Endothelial cell of umbilical vein (primary cell): ENCODE data around the gene ADSS1. TPM values are rescaled to one million over a fixed set of nuclear protein-coding genes. Genes with fewer than 3 reads are reported as not detected.

Experiments
- BruUV-seq: library from RNA; stranded (reverse); fragments of 400-500 nt; replicated peaks from 2 replicates; lab custom pipeline; 2021; lab: Mats Ljungman, UMichigan
- CTCF ChIA-PET: fragments of 300-600, 350-600 bp; sonication (Branson Sonifier 250); formaldehyde crosslinking; loops from one replicate; lab custom pipeline; 2021; ENCODE audit warnings: antibody characterized with exemption, inconsistent platforms; lab: Charles Lee
- POLR2A ChIA-PET: fragments of 300-600, 350-600 bp; sonication (Branson Sonifier 250); formaldehyde crosslinking; loops from one replicate; lab custom pipeline; 2021; ENCODE audit warnings: antibody characterized with exemption, inconsistent platforms; lab: Charles Lee
- DNase-seq: peaks from one replicate; pipeline ENCODE4 v3.0.0-alpha.2; 2011; ENCODE audit warnings: low read depth, low spot score
- FAIRE-seq: peaks from 2 replicates; lab custom pipeline; 2011; peaks lifted over from hg19 to GRCh38; lab: Jason Lieb, UNC
- H2AFZ ChIP-seq: 2 replicates; pipeline ENCODE4 v1.6.0; 2012; ENCODE audit warnings: low read depth, low read length, control low read depth, inconsistent platforms
- H3K27ac ChIP-seq: 2 replicates; pipeline ENCODE4 v1.5.1; 2011; ENCODE audit warnings: low read depth, mild to moderate bottlenecking, control low read depth, low read length, moderate library complexity; ENCODE audit not compliant: insufficient read depth
- H3K27me3 ChIP-seq, 2 experiments: 2 replicates each; pipeline versions ENCODE4 v1.6.0 to v1.6.1; 2011; ENCODE audit warnings: low read length in 2 of 2, mixed read lengths in 1 of 2; ENCODE audit not compliant: control insufficient read depth in 2 of 2, insufficient read depth in 2 of 2
- H3K36me3 ChIP-seq, 2 experiments: 2 replicates in 1 of 2; 3 replicates in 1 of 2; pipeline ENCODE4 v1.5.1; 2011; ENCODE audit warnings: low read length in 2 of 2, mild to moderate bottlenecking in 1 of 2, moderate library complexity in 1 of 2; ENCODE audit not compliant: control insufficient read depth in 2 of 2, insufficient read depth in 2 of 2; ENCODE audit errors: extremely low read depth in 1 of 2
- H3K4me1 ChIP-seq: 3 replicates; pipeline ENCODE4 v1.5.1; 2011; ENCODE audit warnings: mild to moderate bottlenecking, low read length; ENCODE audit not compliant: control insufficient read depth, insufficient read depth; ENCODE audit errors: extremely low read depth
- H3K4me2 ChIP-seq: 2 replicates; pipeline ENCODE4 v1.6.1; 2011; ENCODE audit warnings: low read length, control low read depth, mixed read lengths; ENCODE audit not compliant: insufficient read depth
- H3K4me3 ChIP-seq, 3 experiments: fragments of 200-600 bp in 1 of 3; sonication (generic), shearing (Covaris generic) in 1 of 3; replicated peaks in 1 of 3; 2 replicates each; pipeline ENCODE4 v1.5.1; 2011 to 2016; ENCODE audit warnings: control low read depth in 3 of 3, low read length in 3 of 3, mild to moderate bottlenecking in 2 of 3, inconsistent platforms in 1 of 3, low read depth in 1 of 3, moderate library complexity in 1 of 3; ENCODE audit not compliant: insufficient read depth in 1 of 3
- H3K79me2 ChIP-seq: 2 replicates; pipeline ENCODE4 v1.6.0; 2012; ENCODE audit warnings: low read length, inconsistent platforms; ENCODE audit not compliant: control insufficient read depth, insufficient read depth
- H3K9ac ChIP-seq: replicated peaks from 2 replicates; pipeline ENCODE3; 2011; ENCODE audit warnings: low read length, control low read depth; ENCODE audit not compliant: insufficient read depth; ENCODE audit errors: extremely low read depth
- H3K9me1 ChIP-seq: replicated peaks from 3 replicates; pipeline ENCODE4 v1.6.0; 2011; ENCODE audit warnings: mild to moderate bottlenecking, low read length; ENCODE audit not compliant: control insufficient read depth, insufficient read depth; ENCODE audit errors: extremely low read depth
- H3K9me3 ChIP-seq: replicated peaks from 2 replicates; pipeline ENCODE4 v1.5.1; 2012; ENCODE audit warnings: low read length, inconsistent platforms; ENCODE audit not compliant: control insufficient read depth, insufficient read depth
- H4K20me1 ChIP-seq: replicated peaks from 2 replicates; pipeline ENCODE3; 2011; ENCODE audit warnings: mild to moderate bottlenecking, low read length; ENCODE audit not compliant: control insufficient read depth, insufficient read depth; ENCODE audit errors: extremely low read depth
- CTCF ChIP-seq, 2 donors: IDR thresholded peaks; 1 replicate in 1 of 2; 2 replicates in 1 of 2; pipeline ENCODE4 v1.5.1; 2011; ENCODE audit warnings: low read length in 2 of 2, mild to moderate bottlenecking in 2 of 2, moderate library complexity in 2 of 2, control low read depth in 1 of 2, inconsistent platforms in 1 of 2, low read depth in 1 of 2; ENCODE audit not compliant: insufficient read depth in 1 of 2; ENCODE audit errors: extremely low read depth in 1 of 2
- EZH2 ChIP-seq: IDR thresholded peaks from 2 replicates; pipeline ENCODE4 v1.6.1; 2012; ENCODE audit warnings: borderline replicate concordance, low read depth, mild to moderate bottlenecking, moderate library complexity, low read length, inconsistent platforms; ENCODE audit not compliant: severe bottlenecking
- FOS ChIP-seq: IDR thresholded peaks from 2 replicates; pipeline ENCODE4 v1.6.1; 2011; ENCODE audit warnings: mild to moderate bottlenecking, low read length, moderate library complexity, borderline replicate concordance; ENCODE audit not compliant: insufficient read depth
- GATA2 ChIP-seq: IDR thresholded peaks from 2 replicates; pipeline ENCODE4 v1.7.0; 2011; ENCODE audit warnings: low read depth, mild to moderate bottlenecking, moderate library complexity, mixed read lengths, low read length; ENCODE audit not compliant: insufficient read length, insufficient read depth
- JUN ChIP-seq: IDR thresholded peaks from 2 replicates; pipeline ENCODE4 v1.6.1; 2011; ENCODE audit warnings: borderline replicate concordance, low read depth; ENCODE audit not compliant: insufficient read length, insufficient read depth
- MAX ChIP-seq: IDR thresholded peaks from 2 replicates; pipeline ENCODE4 v1.6.1; 2011; ENCODE audit not compliant: insufficient read depth, insufficient read length
- MYC ChIP-seq: IDR thresholded peaks from one replicate; pipeline ENCODE4 v1.6.1; 2011; ENCODE audit warnings: mild to moderate bottlenecking, low read depth, low read length
- POLR2A ChIP-seq: IDR thresholded peaks from 2 replicates; pipeline ENCODE4 v1.6.1; 2012; ENCODE audit warnings: low read depth, mild to moderate bottlenecking, control low read depth, low read length
- POLR2AphosphoS5 ChIP-seq: IDR thresholded peaks from 2 replicates; pipeline ENCODE4 v1.6.1; 2012; ENCODE audit warnings: low read depth, mild to moderate bottlenecking, control low read depth, low read length, moderate library complexity; ENCODE audit not compliant: insufficient read depth
- dilution Hi-C: fragments of 300-500 bp; cut with MboI; formaldehyde crosslinking; loops from one replicate; pipeline ENCODE4 v1.15.0; 2019; ENCODE audit warnings: low sequenced_read_pairs; ENCODE audit not compliant: extremely low pct_ligation_motif_present
- intact Hi-C: fragments of 100-400 bp; cut with micrococcal nuclease; formaldehyde crosslinking; loops from one replicate; pipeline ENCODE4 v1.10.0; 2022
- polyA plus RNA-seq, 4 experiments: library from polyadenylated mRNA; depleted of rRNA in 3 of 4; stranded (reverse) in 3 of 4; unstranded in 1 of 4; fragments of >200 nt; gene quantifications; 2 replicates each; pipeline versions ENCODE4 v1.2.1 to v1.2.3, GENCODE V29; 2011 to 2012; ENCODE audit warnings: missing spikeins in 1 of 4
- total RNA-seq: library from RNA; stranded (reverse); gene quantifications from 2 replicates; pipeline ENCODE4 v1.2.3, GENCODE V29; 2021

The ADSS1 gene
- total and polyA plus RNA-seq, 2 donors (not counting 3 experiments of a cell fraction or from before 2014, with no cell fraction given), result 1.9 TPM

GRCh38 chr14:104784218-104784568, 60.2 kb downstream of the ADSS1 start:
- intact Hi-C loops (no loop called here), dilution Hi-C loops (no loop called here)
- no peak overlapping the region for H3K4me2 ChIP-seq
- H3K36me3 ChIP-seq, result peaks cover 2 to 15% of the 10 kb centered on the region in 2 experiments
- H4K20me1 ChIP-seq, result no peaks in the 10 kb centered on the region
- peaks cover 21% of the 10 kb centered on the region for H3K79me2 ChIP-seq
- H2AFZ ChIP-seq, result no peak overlapping the region
- no peak overlapping the region for H3K9ac ChIP-seq
- no peaks in the 10 kb centered on the region for H3K9me3 ChIP-seq
- POLR2A ChIA-PET, result no interaction called here
- H3K27ac ChIP-seq, result no peak overlapping the region
- H3K4me3 ChIP-seq, result no peak overlapping the region
- no peaks in the 10 kb centered on the region for H3K27me3 ChIP-seq
- DNase-seq, result no peak
- FAIRE-seq, result no peak
- H3K4me1 ChIP-seq, result no peaks in the 10 kb centered on the region
- CTCF ChIA-PET, result no interaction called here
- BruUV-seq, result no TSS peak
- H3K9me1 ChIP-seq, result no peaks in the 10 kb centered on the region
- no peak for TF ChIP-seq POLR2AphosphoS5
- TF ChIP-seq JUN, result no peak

DNA sequence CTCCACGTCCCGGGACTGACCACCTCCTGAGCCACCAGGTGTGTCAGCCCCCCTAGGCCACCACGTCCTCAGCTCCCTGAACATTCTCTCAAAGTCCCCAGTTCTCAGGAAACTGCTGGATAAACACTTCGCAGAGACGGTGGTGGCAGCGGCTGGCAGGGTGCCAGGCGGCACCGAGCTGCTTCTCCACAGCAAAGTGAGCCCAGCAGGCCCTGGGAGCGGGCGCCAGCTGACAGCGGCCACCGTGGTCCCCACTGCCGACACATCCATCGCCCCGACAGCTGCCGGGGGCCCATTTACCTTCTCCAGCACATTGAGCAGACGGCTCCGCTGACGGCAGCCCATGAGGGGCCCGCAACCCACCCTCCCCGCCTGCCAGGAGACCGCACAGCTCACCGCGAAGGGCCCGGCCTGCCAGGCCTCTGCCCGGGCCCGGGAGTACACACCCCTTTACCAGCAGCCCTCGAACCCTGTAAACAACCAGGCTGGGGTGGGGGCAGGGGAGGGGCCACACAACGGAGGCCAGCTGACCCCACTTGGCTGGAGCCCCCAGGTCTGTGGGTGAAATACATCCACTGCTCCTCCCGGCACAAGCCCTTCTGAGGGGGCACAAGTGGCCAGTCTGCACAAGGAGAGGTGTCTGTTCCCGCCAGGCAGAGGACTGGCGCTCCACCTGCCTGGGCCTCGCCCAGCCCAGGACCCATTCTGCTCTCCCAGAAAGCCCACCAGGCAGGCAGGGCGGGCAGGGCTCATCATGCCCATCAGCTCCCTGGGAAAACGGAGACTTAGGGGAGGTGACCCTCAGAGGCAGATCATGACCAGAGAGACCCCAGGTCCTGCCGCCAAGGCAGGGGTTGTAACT, 61.0 kb downstream of the ADSS1 start:
- no peak overlapping the region for H3K27ac ChIP-seq
- H3K4me1 ChIP-seq, result no peaks in the 10 kb centered on the region
- ChIA-PET POLR2A (no interaction called here), CTCF (no interaction called here)
- no peaks in the 10 kb centered on the region for H4K20me1 ChIP-seq
- H2AFZ ChIP-seq, result no peak overlapping the region
- no peak overlapping the region for H3K9ac ChIP-seq
- FAIRE-seq (no peak), DNase-seq (no peak)
- H3K4me2 ChIP-seq, result no peak overlapping the region
- peaks cover 2 to 17% of the 10 kb centered on the region in 2 experiments for H3K36me3 ChIP-seq
- no peaks in the 10 kb centered on the region for H3K9me1 ChIP-seq
- no peaks in the 10 kb centered on the region for H3K9me3 ChIP-seq
- intact Hi-C loops, result no loop called here
- dilution Hi-C loops, result no loop called here
- H3K4me3 ChIP-seq, result no peak overlapping the region
- no peaks in the 10 kb centered on the region for H3K27me3 ChIP-seq
- no TSS peak for BruUV-seq
- peaks cover 29% of the 10 kb centered on the region for H3K79me2 ChIP-seq
- TF ChIP-seq MYC (no peak), FOS (no peak), POLR2AphosphoS5 (no peak), MAX (no peak), POLR2A (no peak), EZH2 (no peak), JUN (no peak), CTCF (IDR thresholded peaks at IDR 0.05; ENCODE audit: extremely low read depth in 1 of 2, insufficient read depth in 1 of 2, low read depth in 1 of 2, low read length in 2 of 2) (no peak), GATA2 (no peak)
